ENCODE data around the gene RPL7A.

- TF ChIP-seq POLR2A (IDR thresholded peaks at IDR 0.05; ENCODE audit: low read depth, low read length) (no peak), CHD1 (IDR thresholded peaks at IDR 0.05; ENCODE audit: low read depth, low read length) (no peak), FOS (IDR thresholded peaks at IDR 0.05; ENCODE audit: low read depth, low read length) (no peak)
- TF ChIP-seq, protein P1, sequence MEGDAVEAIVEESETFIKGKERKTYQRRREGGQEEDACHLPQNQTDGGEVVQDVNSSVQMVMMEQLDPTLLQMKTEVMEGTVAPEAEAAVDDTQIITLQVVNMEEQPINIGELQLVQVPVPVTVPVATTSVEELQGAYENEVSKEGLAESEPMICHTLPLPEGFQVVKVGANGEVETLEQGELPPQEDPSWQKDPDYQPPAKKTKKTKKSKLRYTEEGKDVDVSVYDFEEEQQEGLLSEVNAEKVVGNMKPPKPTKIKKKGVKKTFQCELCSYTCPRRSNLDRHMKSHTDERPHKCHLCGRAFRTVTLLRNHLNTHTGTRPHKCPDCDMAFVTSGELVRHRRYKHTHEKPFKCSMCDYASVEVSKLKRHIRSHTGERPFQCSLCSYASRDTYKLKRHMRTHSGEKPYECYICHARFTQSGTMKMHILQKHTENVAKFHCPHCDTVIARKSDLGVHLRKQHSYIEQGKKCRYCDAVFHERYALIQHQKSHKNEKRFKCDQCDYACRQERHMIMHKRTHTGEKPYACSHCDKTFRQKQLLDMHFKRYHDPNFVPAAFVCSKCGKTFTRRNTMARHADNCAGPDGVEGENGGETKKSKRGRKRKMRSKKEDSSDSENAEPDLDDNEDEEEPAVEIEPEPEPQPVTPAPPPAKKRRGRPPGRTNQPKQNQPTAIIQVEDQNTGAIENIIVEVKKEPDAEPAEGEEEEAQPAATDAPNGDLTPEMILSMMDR (conservative IDR thresholded peaks at IDR 0.05; ENCODE audit: low read depth, low read length): no peak
Measured at GRCh38 chr9:133334161-133334560, 13.9 kb upstream of the RPL7A start.

All from IMR-90 (cell line).